ENCODE results near the gene CHST8. TPM values are rescaled to one million over a fixed set of nuclear protein-coding genes. Genes with fewer than 3 reads are reported as not detected.

Gene CHST8
- total and polyA plus RNA-seq, 4 donors, result 0.36 to 1.4 (median 0.96) TPM; not detected in 1

DNA sequence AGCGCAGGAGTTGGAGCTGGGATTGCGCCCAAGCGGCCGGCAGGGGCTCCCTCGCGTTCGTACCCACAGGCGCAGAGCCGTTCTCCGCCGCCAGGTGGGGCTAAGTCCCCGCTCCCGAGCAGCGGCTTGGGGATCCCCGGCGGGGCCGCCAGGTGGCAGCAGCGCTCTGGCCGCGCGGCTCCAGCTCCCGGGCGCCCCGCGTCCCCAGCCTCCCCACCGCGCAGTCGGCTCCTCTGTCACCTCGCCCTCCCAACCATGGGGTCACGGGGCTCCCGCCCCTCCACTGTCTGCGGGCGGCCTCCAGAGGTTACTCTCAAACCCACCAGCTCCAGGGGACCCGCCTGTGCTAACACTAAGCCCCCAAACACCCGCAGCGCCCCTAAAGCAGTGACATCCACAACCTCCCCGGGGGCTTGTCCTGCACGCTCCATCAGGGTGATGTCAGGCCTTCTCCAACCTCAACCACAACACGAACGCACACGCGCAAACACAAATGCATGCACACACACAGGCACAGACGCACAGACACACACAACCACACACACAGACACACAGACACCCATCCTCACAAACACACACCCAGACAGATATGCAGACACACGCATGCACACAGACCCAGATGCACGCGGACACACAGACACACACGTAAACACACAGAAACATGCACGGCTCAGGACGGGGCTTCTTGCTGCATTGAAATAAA lies 156.5 kb downstream of the CHST8 start:
- Histone ChIP-seq H3K4me1 (ENCODE audit: control insufficient read depth in 1 of 2, insufficient read depth in 2 of 2, low read length in 2 of 2) (no peaks in the 10 kb centered on the region), H3K4me3 (ENCODE audit: low read length in 2 of 2) (no peak overlapping the region), H3K36me3 (ENCODE audit: control insufficient read depth in 1 of 2, insufficient read depth in 2 of 2, low read length in 1 of 2) (no peaks in the 10 kb centered on the region), H3K9me3 (ENCODE audit: control insufficient read depth, low read length) (no peaks in the 10 kb centered on the region), H3K27ac (ENCODE audit: low read depth in 1 of 2, low read length in 2 of 2) (no peak overlapping the region), H3K27me3 (ENCODE audit: control insufficient read depth in 1 of 2, insufficient read depth in 2 of 2, low read length in 1 of 2) (no peaks in the 10 kb centered on the region)
- ATAC-seq (ENCODE audit: low FRiP score) (peak; percentile 93), DNase-seq (peak; percentile 85 to 96)
- intact Hi-C loops (cut with DNase I), result loop anchor here (1.0 to 10.0 kb wide), 6 partner anchors 221 to 543 kb away; no protein-coding TSS in a partner anchor
- 15 to 19% methylated on average over 36 to 49 of the region's 49 CpGs for WGBS, 2 donors

- H3K4me1 ChIP-seq (ENCODE audit: control insufficient read depth in 1 of 2, insufficient read depth in 2 of 2, low read length in 2 of 2), result no peaks in the 10 kb centered on the region
- no peak overlapping the region for H3K27ac ChIP-seq (ENCODE audit: low read depth in 1 of 2, low read length in 2 of 2)
- WGBS, 2 donors, result 90 to 93% methylated on average over 7 of the region's 7 CpGs
- no peaks in the 10 kb centered on the region for H3K36me3 ChIP-seq (ENCODE audit: control insufficient read depth in 1 of 2, insufficient read depth in 2 of 2, low read length in 1 of 2)
- no peak overlapping the region for H3K4me3 ChIP-seq (ENCODE audit: low read length in 2 of 2)
- H3K27me3 ChIP-seq (ENCODE audit: control insufficient read depth in 1 of 2, insufficient read depth in 2 of 2, low read length in 1 of 2), result no peaks in the 10 kb centered on the region
- no peaks in the 10 kb centered on the region for H3K9me3 ChIP-seq (ENCODE audit: control insufficient read depth, low read length)
- no peak for DNase-seq
- intact Hi-C loops (cut with DNase I), result loop anchor here (2.0 to 10.0 kb wide), 6 partner anchors 219 to 545 kb away; no protein-coding TSS in a partner anchor
- no peak for ATAC-seq (ENCODE audit: low FRiP score)
These were observed 158.1 kb downstream of the CHST8 start for GRCh38 chr19:33779849-33780248.

DNA sequence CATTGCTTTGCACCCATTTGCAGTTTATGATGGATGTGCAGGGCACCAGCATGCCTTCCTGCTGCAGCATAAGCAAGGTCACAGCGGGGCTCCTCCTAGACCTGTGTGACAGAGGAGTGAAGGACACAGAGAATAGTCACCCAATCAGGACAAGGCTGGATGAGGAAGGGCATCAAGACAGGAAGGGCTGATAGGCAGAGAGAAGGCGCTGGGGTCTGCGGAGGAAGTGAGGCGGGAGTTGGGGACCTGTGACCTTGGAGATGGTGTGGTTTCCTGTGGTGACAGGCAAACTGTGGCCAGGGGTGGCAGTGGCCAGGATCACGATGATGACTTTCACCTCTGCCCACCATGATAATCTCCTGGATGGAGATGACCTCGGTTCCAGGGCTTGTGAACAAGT lies 158.5 kb downstream of the CHST8 start:
- Histone ChIP-seq H3K9me3 (ENCODE audit: control insufficient read depth, low read length) (no peaks in the 10 kb centered on the region), H3K27me3 (ENCODE audit: control insufficient read depth in 1 of 2, insufficient read depth in 2 of 2, low read length in 1 of 2) (no peaks in the 10 kb centered on the region), H3K36me3 (ENCODE audit: control insufficient read depth in 1 of 2, insufficient read depth in 2 of 2, low read length in 1 of 2) (no peaks in the 10 kb centered on the region), H3K27ac (ENCODE audit: low read depth in 1 of 2, low read length in 2 of 2) (no peak overlapping the region), H3K4me1 (ENCODE audit: control insufficient read depth in 1 of 2, insufficient read depth in 2 of 2, low read length in 2 of 2) (no peaks in the 10 kb centered on the region), H3K4me3 (ENCODE audit: low read length in 2 of 2) (no peak overlapping the region)
- intact Hi-C loops (cut with DNase I), result loop anchor here in 1 of 2 donors (5.0 kb wide), 1 partner anchor 367 kb away; no protein-coding TSS in a partner anchor
- no peak for ATAC-seq (ENCODE audit: low FRiP score)
- no peak for DNase-seq
- 81 to 91% methylated on average over 6 of the region's 6 CpGs for WGBS, 2 donors

GRCh38 chr19:33780746-33781145 lies 159.0 kb downstream of the CHST8 start:
- Histone ChIP-seq H3K27me3 (ENCODE audit: control insufficient read depth in 1 of 2, insufficient read depth in 2 of 2, low read length in 1 of 2) (no peaks in the 10 kb centered on the region), H3K4me1 (ENCODE audit: control insufficient read depth in 1 of 2, insufficient read depth in 2 of 2, low read length in 2 of 2) (no peaks in the 10 kb centered on the region), H3K27ac (ENCODE audit: low read depth in 1 of 2, low read length in 2 of 2) (no peak overlapping the region), H3K4me3 (ENCODE audit: low read length in 2 of 2) (no peak overlapping the region), H3K9me3 (ENCODE audit: control insufficient read depth, low read length) (no peaks in the 10 kb centered on the region), H3K36me3 (ENCODE audit: control insufficient read depth in 1 of 2, insufficient read depth in 2 of 2, low read length in 1 of 2) (no peaks in the 10 kb centered on the region)
- WGBS, 2 donors, result 3 to 6% methylated on average over 12 of the region's 12 CpGs
- DNase-seq, result no peak
- intact Hi-C loops (cut with DNase I), result loop anchor here in 1 of 2 donors (5.0 kb wide), 1 partner anchor 367 kb away; no protein-coding TSS in a partner anchor
- ATAC-seq (ENCODE audit: low FRiP score), result no peak

DNA sequence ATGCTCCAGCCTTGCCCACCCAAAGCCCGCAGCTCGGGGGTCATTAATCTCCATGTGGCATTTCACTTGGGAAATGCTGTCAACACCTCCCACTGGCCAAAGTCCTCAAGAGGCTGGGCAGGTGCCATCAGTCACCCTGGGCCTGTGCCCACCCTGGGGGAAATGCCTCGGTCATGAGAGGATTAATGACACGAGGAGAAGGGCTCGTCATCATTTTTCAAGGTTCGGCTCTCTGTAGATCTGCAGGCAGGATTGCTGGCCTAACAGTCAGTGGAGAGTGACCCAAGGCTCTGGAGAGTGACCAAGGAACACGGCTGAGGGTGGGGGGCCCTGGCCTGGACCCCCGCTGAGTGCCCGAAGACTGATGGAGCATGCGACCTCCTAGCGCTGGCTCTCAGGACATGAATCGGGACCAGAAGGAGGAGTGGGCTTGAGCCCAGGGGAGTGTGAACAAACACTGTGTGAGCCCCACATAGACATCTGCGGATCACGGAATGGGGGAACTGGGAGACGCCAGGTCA lies 159.7 kb downstream of the CHST8 start:
- ATAC-seq (ENCODE audit: low FRiP score) (no peak), DNase-seq (no peak)
- Histone ChIP-seq H3K27me3 (ENCODE audit: control insufficient read depth in 1 of 2, insufficient read depth in 2 of 2, low read length in 1 of 2) (no peaks in the 10 kb centered on the region), H3K4me1 (ENCODE audit: control insufficient read depth in 1 of 2, insufficient read depth in 2 of 2, low read length in 2 of 2) (no peaks in the 10 kb centered on the region), H3K36me3 (ENCODE audit: control insufficient read depth in 1 of 2, insufficient read depth in 2 of 2, low read length in 1 of 2) (no peaks in the 10 kb centered on the region), H3K27ac (ENCODE audit: low read depth in 1 of 2, low read length in 2 of 2) (no peak overlapping the region), H3K9me3 (ENCODE audit: control insufficient read depth, low read length) (no peaks in the 10 kb centered on the region), H3K4me3 (ENCODE audit: low read length in 2 of 2) (no peak overlapping the region)
- intact Hi-C loops (cut with DNase I), result loop anchor here in 1 of 2 donors (5.0 kb wide), 1 partner anchor 366 kb away; no protein-coding TSS in a partner anchor
- WGBS, 2 donors, result 24 to 38% methylated on average over 15 of the region's 15 CpGs

DNA sequence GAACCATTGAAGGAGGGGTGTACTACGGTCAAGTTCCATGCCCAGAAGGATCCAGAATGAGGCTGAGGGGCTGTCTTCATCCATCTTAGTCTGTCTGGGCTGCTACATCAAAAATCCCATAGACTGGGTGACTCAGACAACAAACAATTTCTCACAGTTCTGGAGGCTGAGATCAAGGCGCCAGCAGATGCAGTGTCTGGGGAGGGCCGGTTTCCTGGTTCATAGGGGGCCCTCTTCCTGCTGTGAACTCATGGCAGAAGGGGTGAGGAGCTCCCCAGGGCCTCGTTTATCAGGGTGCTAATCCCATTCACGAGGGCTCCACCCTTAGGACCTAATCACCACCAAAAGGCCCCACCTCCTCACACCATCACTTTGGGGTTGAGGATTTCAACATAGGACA lies 160.2 kb downstream of the CHST8 start:
- Histone ChIP-seq H3K4me1 (ENCODE audit: control insufficient read depth in 1 of 2, insufficient read depth in 2 of 2, low read length in 2 of 2) (no peaks in the 10 kb centered on the region), H3K27ac (ENCODE audit: low read depth in 1 of 2, low read length in 2 of 2) (no peak overlapping the region), H3K9me3 (ENCODE audit: control insufficient read depth, low read length) (no peaks in the 10 kb centered on the region), H3K36me3 (ENCODE audit: control insufficient read depth in 1 of 2, insufficient read depth in 2 of 2, low read length in 1 of 2) (no peaks in the 10 kb centered on the region), H3K4me3 (ENCODE audit: low read length in 2 of 2) (no peak overlapping the region), H3K27me3 (ENCODE audit: control insufficient read depth in 1 of 2, insufficient read depth in 2 of 2, low read length in 1 of 2) (no peaks in the 10 kb centered on the region)
- ATAC-seq (ENCODE audit: low FRiP score) (no peak), DNase-seq (no peak)
- intact Hi-C loops (cut with DNase I), result loop anchor here in 1 of 2 donors (5.0 kb wide), 1 partner anchor 365 kb away; no protein-coding TSS in a partner anchor
- WGBS, 2 donors, result 16 to 46% methylated on average over 5 of the region's 5 CpGs

GRCh38 chr19:33784432-33784831 lies 162.7 kb downstream of the CHST8 start:
- Histone ChIP-seq H3K27ac (ENCODE audit: low read depth in 1 of 2, low read length in 2 of 2) (no peak overlapping the region), H3K27me3 (ENCODE audit: control insufficient read depth in 1 of 2, insufficient read depth in 2 of 2, low read length in 1 of 2) (no peaks in the 10 kb centered on the region), H3K36me3 (ENCODE audit: control insufficient read depth in 1 of 2, insufficient read depth in 2 of 2, low read length in 1 of 2) (no peaks in the 10 kb centered on the region), H3K9me3 (ENCODE audit: control insufficient read depth, low read length) (no peaks in the 10 kb centered on the region), H3K4me1 (ENCODE audit: control insufficient read depth in 1 of 2, insufficient read depth in 2 of 2, low read length in 2 of 2) (no peaks in the 10 kb centered on the region), H3K4me3 (ENCODE audit: low read length in 2 of 2) (no peak overlapping the region)
- intact Hi-C loops (cut with DNase I), result loop anchor here in 1 of 2 donors (5.0 kb wide), 1 partner anchor 363 kb away; no protein-coding TSS in a partner anchor
- 92 to 98% methylated on average over 5 of the region's 5 CpGs for WGBS, 2 donors
- DNase-seq (no peak), ATAC-seq (ENCODE audit: low FRiP score) (no peak)

DNA sequence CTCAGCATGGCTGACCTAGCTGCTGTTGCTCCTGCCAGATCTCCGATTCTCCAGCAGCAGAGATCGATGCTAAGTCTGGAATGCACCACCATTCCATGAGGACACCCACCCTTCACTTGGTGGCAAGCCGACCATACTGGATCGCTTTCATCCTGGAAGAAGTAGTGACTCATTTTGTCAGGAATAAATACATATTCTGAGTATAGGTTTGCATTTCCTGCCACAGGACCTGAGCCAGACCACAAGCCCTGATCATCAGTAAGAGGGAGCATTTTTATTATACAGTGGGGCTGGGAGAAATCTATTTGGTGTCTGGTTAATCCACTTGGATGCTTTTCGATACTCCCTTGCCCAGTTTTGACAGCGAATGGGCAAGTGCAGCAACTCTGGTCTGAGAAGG lies 164.0 kb downstream of the CHST8 start:
- intact Hi-C loops (cut with DNase I), result no loop called here
- Histone ChIP-seq H3K4me1 (ENCODE audit: control insufficient read depth in 1 of 2, insufficient read depth in 2 of 2, low read length in 2 of 2) (no peaks in the 10 kb centered on the region), H3K36me3 (ENCODE audit: control insufficient read depth in 1 of 2, insufficient read depth in 2 of 2, low read length in 1 of 2) (no peaks in the 10 kb centered on the region), H3K27ac (ENCODE audit: low read depth in 1 of 2, low read length in 2 of 2) (no peak overlapping the region), H3K9me3 (ENCODE audit: control insufficient read depth, low read length) (no peaks in the 10 kb centered on the region), H3K4me3 (ENCODE audit: low read length in 2 of 2) (no peak overlapping the region), H3K27me3 (ENCODE audit: control insufficient read depth in 1 of 2, insufficient read depth in 2 of 2, low read length in 1 of 2) (no peaks in the 10 kb centered on the region)
- ATAC-seq (ENCODE audit: low FRiP score) (no peak), DNase-seq (no peak)
- 78 to 81% methylated on average over 6 of the region's 6 CpGs for WGBS, 2 donors

GRCh38 chr19:33788676-33789075 lies 166.9 kb downstream of the CHST8 start:
- ATAC-seq (ENCODE audit: low FRiP score), result no peak
- H3K27ac ChIP-seq (ENCODE audit: low read depth in 1 of 2, low read length in 2 of 2), result no peak overlapping the region
- intact Hi-C loops (cut with DNase I), result no loop called here
- DNase-seq, result no peak
- no peaks in the 10 kb centered on the region for H3K9me3 ChIP-seq (ENCODE audit: control insufficient read depth, low read length)
- no peaks in the 10 kb centered on the region for H3K27me3 ChIP-seq (ENCODE audit: control insufficient read depth in 1 of 2, insufficient read depth in 2 of 2, low read length in 1 of 2)
- 53 to 58% methylated on average over 4 of the region's 4 CpGs for WGBS, 2 donors
- no peaks in the 10 kb centered on the region for H3K4me1 ChIP-seq (ENCODE audit: control insufficient read depth in 1 of 2, insufficient read depth in 2 of 2, low read length in 2 of 2)
- H3K4me3 ChIP-seq (ENCODE audit: low read length in 2 of 2), result no peak overlapping the region
- no peaks in the 10 kb centered on the region for H3K36me3 ChIP-seq (ENCODE audit: control insufficient read depth in 1 of 2, insufficient read depth in 2 of 2, low read length in 1 of 2)
